ENCODE results near the gene SLAIN2. TPM values are rescaled to one million over a fixed set of nuclear protein-coding genes. Genes with fewer than 3 reads are reported as not detected.
"Not testable (repeated sequence)": the region's sequence is repeated elsewhere in the genome, so short reads cannot be mapped to it uniquely, and the experiment has no call there.

SLAIN2 gene
- polyA plus RNA-seq (ENCODE audit: insufficient read depth in 1 of 5, insufficient read length in 5 of 5, low replicate concordance in 1 of 5): 10 to 100 TPM; 47.8 to 71.1 (median 64.6) TPM
- long read RNA-seq, donor 1, full-length matches to known transcripts: 3 of 39 reads
- long read RNA-seq, donor 1, partial matches to known transcripts: 36 of 39 reads
- long read RNA-seq, donor 1, other reads (novel, unspliced or antisense): 0 of 39 reads
- long read RNA-seq, donor 2, full-length matches to known transcripts: 2 of 2 reads
- long read RNA-seq, donor 2, partial matches to known transcripts: 0 of 2 reads
- long read RNA-seq, donor 2, other reads (novel, unspliced or antisense): 0 of 2 reads
- long read RNA-seq, donor 3, full-length matches to known transcripts: 3 of 3 reads
- long read RNA-seq, donor 3, partial matches to known transcripts: 0 of 3 reads
- long read RNA-seq, donor 3, other reads (novel, unspliced or antisense): 0 of 3 reads
- long read RNA-seq, donor 4, full-length matches to known transcripts: 2 of 2 reads
- long read RNA-seq, donor 4, partial matches to known transcripts: 0 of 2 reads
- long read RNA-seq, donor 4, other reads (novel, unspliced or antisense): 0 of 2 reads
- long read RNA-seq, donor 5, full-length matches to known transcripts: 2 of 17 reads
- long read RNA-seq, donor 5, partial matches to known transcripts: 9 of 17 reads
- long read RNA-seq, donor 5, other reads (novel, unspliced or antisense): 6 of 17 reads
- long read RNA-seq, donor 6, full-length matches to known transcripts: 1 of 35 reads
- long read RNA-seq, donor 6, partial matches to known transcripts: 34 of 35 reads
- long read RNA-seq, donor 6, other reads (novel, unspliced or antisense): 0 of 35 reads
- long read RNA-seq, donor 7, full-length matches to known transcripts: 7 of 33 reads
- long read RNA-seq, donor 7, partial matches to known transcripts: 26 of 33 reads
- long read RNA-seq, donor 7, other reads (novel, unspliced or antisense): 0 of 33 reads
- long read RNA-seq, donor 8, full-length matches to known transcripts: 1 of 1 reads
- long read RNA-seq, donor 8, partial matches to known transcripts: 0 of 1 reads
- long read RNA-seq, donor 8, other reads (novel, unspliced or antisense): 0 of 1 reads

GRCh38 chr4:48340965-48341775, at the start of gene SLAIN2:
Gene SLAIN2, plus strand, starts transcription at chr4:48341529. Its CDS starts 211 bp downstream, at chr4:48341740.
- peak; percentile 96 to 98 for DNase-seq

- not testable (repeated sequence) for DNase-seq
Observed at GRCh38 chr4:48292218-48292790, 49.0 kb upstream of the SLAIN2 start.

GRCh38 chr4:48295116-48295515, 46.2 kb upstream of the SLAIN2 start:
- no peak for DNase-seq

- DNase-seq: no peak
Observed at GRCh38 chr4:48296365-48296764, 45.0 kb upstream of the SLAIN2 start.

- DNase-seq: no peak
Observed at GRCh38 chr4:48297256-48297846, 44.0 kb upstream of the SLAIN2 start.

GRCh38 chr4:48299560-48299959, 41.8 kb upstream of the SLAIN2 start:
- DNase-seq: no peak

- no peak for DNase-seq
Observed at GRCh38 chr4:48300004-48300403, 41.3 kb upstream of the SLAIN2 start.

- DNase-seq: no peak
Observed at GRCh38 chr4:48305508-48305907, 35.8 kb upstream of the SLAIN2 start.

GRCh38 chr4:48307528-48307927, 33.8 kb upstream of the SLAIN2 start:
- no peak for DNase-seq

GRCh38 chr4:48308901-48309300, 32.4 kb upstream of the SLAIN2 start:
- no peak for DNase-seq

- no peak for DNase-seq
Observed at GRCh38 chr4:48311896-48312295, 29.4 kb upstream of the SLAIN2 start.

- DNase-seq: not testable (repeated sequence)
Observed at GRCh38 chr4:48314746-48315145, 26.6 kb upstream of the SLAIN2 start.

- DNase-seq: no peak
Observed at GRCh38 chr4:48315728-48316630, 25.4 kb upstream of the SLAIN2 start.

- no peak for DNase-seq
Observed at GRCh38 chr4:48321312-48321711, 20.0 kb upstream of the SLAIN2 start.

GRCh38 chr4:48322063-48322462, 19.3 kb upstream of the SLAIN2 start:
- no peak for DNase-seq

- no peak for DNase-seq
Observed at GRCh38 chr4:48324281-48324680, 17.0 kb upstream of the SLAIN2 start.

- no peak for DNase-seq
Observed at GRCh38 chr4:48329193-48329592, 12.1 kb upstream of the SLAIN2 start.

- no peak for DNase-seq
Observed at GRCh38 chr4:48329976-48330375, 11.4 kb upstream of the SLAIN2 start.

GRCh38 chr4:48331577-48332330, 9.6 kb upstream of the SLAIN2 start:
- no peak for DNase-seq

All from right lung (tissue), 10 donors.